NT2/D1 (cell line): Measurements from ENCODE around the gene CALML6.

Source experiments
- DNase-seq: peaks from one replicate; pipeline ENCODE4 v3.0.0-alpha.2; 2011; ENCODE audit warnings: low read depth, low spot score
- H3K27me3 ChIP-seq: 2 replicates; pipeline ENCODE4 v1.6.0; 2011; ENCODE audit warnings: mild to moderate bottlenecking; ENCODE audit not compliant: insufficient read length, insufficient read depth
- H3K36me3 ChIP-seq: 2 replicates; pipeline ENCODE4 v1.6.1; 2011; ENCODE audit warnings: mild to moderate bottlenecking, low read length, mixed read lengths; ENCODE audit not compliant: insufficient read depth, insufficient read length
- H3K4me1 ChIP-seq: 2 replicates; pipeline ENCODE4 v1.5.1; 2011; ENCODE audit not compliant: insufficient read depth, insufficient read length
- H3K4me3 ChIP-seq: 2 replicates; pipeline ENCODE4 v1.5.1; 2011; ENCODE audit warnings: low read depth; ENCODE audit not compliant: insufficient read length
- H3K9ac ChIP-seq: 2 replicates; pipeline ENCODE4 v1.6.0; 2011; ENCODE audit warnings: low read depth; ENCODE audit not compliant: insufficient read length
- H3K9me3 ChIP-seq: 2 replicates; pipeline ENCODE4 v1.5.1; 2011; ENCODE audit warnings: mild to moderate bottlenecking, low read length; ENCODE audit not compliant: insufficient read depth
- SUZ12 ChIP-seq: IDR thresholded peaks from 2 replicates; pipeline ENCODE4 v1.6.1; 2011; ENCODE audit not compliant: insufficient read length, insufficient read depth; ENCODE audit errors: extremely low read depth
- YY1 ChIP-seq: IDR thresholded peaks from 2 replicates; pipeline ENCODE4 v1.6.1; 2011; ENCODE audit not compliant: insufficient read length, insufficient read depth
- ZNF274 ChIP-seq: IDR thresholded peaks from 2 replicates; pipeline ENCODE4 v1.6.1; 2011; ENCODE audit warnings: mild to moderate bottlenecking, low read depth, low read length

Gene CALML6

DNA sequence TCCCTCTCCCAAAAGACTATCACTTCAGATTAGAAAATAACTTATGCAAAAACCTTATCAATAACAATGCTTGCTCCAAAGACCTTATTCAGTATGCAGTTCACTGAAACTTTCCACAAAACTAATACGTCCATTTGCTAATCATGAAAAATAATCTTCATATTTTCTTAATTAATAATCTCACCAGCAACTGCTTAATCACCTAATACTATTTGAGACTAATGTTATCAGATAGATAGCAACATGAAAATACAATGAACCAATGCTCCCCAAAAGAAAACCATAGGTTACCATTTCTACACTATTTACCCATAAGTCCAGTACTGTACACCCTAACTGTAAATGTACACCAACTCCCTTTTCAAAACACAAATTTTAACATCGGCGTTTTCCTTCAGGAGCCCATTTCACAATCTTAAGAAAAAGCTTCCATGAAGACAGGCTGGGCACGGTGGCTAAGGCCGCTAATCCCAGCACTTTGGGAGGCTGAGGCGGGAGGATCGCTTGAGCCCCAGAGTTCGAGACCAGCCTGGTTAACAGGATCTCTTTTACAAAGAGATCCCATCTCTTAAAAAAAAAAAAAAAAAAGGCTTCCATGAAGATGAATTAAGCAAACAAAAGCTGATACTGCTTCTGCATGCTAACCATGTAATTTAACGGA lies 25.8 kb upstream of the CALML6 start:
- TF ChIP-seq YY1 (no peak), ZNF274 (no peak), SUZ12 (no peak)
- no peak for DNase-seq

GRCh38 chr1:1889847-1890505 lies 25.1 kb upstream of the CALML6 start:
- no peaks in the 10 kb centered on the region for H3K27me3 ChIP-seq
- no peaks in the 10 kb centered on the region for H3K9me3 ChIP-seq
- H3K4me3 ChIP-seq = peak overlapping the region; percentile 82
- peaks cover 12% of the 10 kb centered on the region for H3K4me1 ChIP-seq
- peaks cover 11% of the 10 kb centered on the region for H3K36me3 ChIP-seq
- no peak for DNase-seq
- peak overlapping the region; percentile 95 for H3K9ac ChIP-seq
- TF ChIP-seq SUZ12 (no peak), ZNF274 (no peak), YY1 (no peak)

More for the DNA sequence above, 25.8 kb upstream of the CALML6 start:
- Histone ChIP-seq H3K27me3 (no peaks in the 10 kb centered on the region), H3K4me1 (peaks cover 12% of the 10 kb centered on the region), H3K36me3 (peaks cover 11% of the 10 kb centered on the region), H3K4me3 (peak overlapping the region; percentile 82), H3K9ac (peak overlapping the region; percentile 95), H3K9me3 (no peaks in the 10 kb centered on the region)

- DNase-seq = peak; percentile 71
- Histone ChIP-seq H3K9me3 (no peaks in the 10 kb centered on the region), H3K9ac (peak within 1 kb of the TSS; percentile 95), H3K27me3 (no peaks in the 10 kb centered on the region), H3K4me1 (peaks cover 19% of the 10 kb centered on the region), H3K4me3 (peak within 1 kb of the TSS; percentile 82), H3K36me3 (peaks cover 11% of the 10 kb centered on the region)
- TF ChIP-seq ZNF274 (no peak), SUZ12 (no peak), YY1 (no peak)
These were observed 24.3 kb upstream of the CALML6 start, which contains the start of gene GNB1 for GRCh38 chr1:1890506-1891348. Gene GNB1, minus strand, starts transcription at chr1:1891087. Its CDS starts 65,634 bp downstream, at chr1:1825453.

DNA sequence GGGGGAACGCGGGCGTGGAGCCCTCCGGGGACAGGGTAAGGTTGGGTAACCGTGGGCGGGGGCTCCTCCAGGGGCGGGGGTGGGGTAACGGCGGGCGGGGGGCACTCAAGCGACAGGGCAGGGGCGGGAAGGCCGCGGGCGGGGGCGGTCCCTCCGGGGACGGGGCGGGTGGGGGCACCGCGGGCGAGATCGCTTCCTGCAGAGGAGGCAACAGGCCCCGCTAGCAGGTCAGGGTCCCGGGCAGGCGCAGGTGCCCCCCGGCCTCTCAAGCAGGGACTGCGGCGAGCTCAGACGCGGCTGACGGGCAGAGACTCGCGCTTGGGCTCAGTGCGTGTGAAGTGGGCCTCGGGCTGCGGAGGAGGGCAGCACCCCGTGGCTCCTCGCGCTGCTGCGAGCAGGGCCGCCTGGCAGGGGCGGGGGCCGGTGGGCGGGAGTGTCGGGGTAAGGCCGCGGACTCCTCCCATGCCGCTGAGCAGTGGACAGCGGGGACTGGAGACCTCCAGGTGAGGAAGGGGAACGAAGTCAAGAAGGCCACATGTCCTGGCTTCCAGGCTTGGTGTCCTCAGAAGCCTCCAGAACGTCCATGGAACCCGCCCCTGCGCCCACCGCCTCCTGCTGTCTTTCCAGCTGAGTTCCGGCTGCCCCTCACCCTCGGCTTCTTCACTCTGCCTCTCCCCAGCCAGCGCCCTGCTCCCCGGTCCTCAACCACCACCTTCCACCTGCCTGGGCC lies 23.5 kb upstream of the CALML6 start:
- TF ChIP-seq ZNF274 (no peak), SUZ12 (no peak), YY1 (no peak)

DNA sequence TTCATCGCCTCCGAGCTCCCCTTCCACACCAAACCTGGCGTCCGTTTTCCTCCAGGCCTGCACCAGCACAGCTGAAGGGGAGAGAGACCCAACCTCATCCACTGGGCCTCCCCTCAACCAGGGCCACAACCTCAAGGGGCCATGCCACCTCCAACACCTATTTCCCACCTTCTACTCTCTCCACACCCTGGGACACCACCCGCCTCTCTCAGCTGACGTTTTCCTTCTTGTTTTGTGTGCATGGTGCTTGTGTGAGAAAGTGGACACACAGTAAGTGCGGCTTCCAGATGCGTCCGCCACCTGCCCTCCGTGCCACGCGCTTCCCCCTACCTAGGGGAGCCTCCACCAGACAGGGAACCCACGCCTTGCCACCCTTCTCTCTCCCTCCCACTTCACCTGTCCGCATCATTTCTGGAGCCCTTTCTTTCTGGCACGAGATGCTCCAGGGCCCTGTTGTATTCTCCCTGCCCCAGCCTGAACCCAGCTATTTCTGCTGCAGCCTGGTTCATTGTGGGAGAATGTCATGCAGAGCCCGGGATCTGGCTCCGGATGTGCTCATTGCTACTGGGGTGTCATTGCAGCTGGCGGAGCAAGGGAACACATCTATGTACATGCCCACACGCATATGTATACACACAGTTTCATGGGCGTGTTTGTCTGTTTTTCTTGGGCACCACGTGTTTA lies 22.8 kb upstream of the CALML6 start:
- Histone ChIP-seq H3K9ac (peak overlapping the region; percentile 82), H3K9me3 (no peaks in the 10 kb centered on the region), H3K36me3 (peaks cover 7% of the 10 kb centered on the region), H3K4me1 (peaks cover 22% of the 10 kb centered on the region), H3K27me3 (no peaks in the 10 kb centered on the region), H3K4me3 (peak overlapping the region; percentile 67)
- no peak for DNase-seq
- TF ChIP-seq YY1 (no peak), ZNF274 (no peak)

More for the DNA sequence above, 23.5 kb upstream of the CALML6 start:
- H3K9ac ChIP-seq = peak overlapping the region; percentile 82
- no peaks in the 10 kb centered on the region for H3K27me3 ChIP-seq
- peak overlapping the region; percentile 67 for H3K4me3 ChIP-seq
- H3K36me3 ChIP-seq = peaks cover 7% of the 10 kb centered on the region
- peaks cover 22% of the 10 kb centered on the region for H3K4me1 ChIP-seq
- no peak for DNase-seq
- H3K9me3 ChIP-seq = no peaks in the 10 kb centered on the region

DNA sequence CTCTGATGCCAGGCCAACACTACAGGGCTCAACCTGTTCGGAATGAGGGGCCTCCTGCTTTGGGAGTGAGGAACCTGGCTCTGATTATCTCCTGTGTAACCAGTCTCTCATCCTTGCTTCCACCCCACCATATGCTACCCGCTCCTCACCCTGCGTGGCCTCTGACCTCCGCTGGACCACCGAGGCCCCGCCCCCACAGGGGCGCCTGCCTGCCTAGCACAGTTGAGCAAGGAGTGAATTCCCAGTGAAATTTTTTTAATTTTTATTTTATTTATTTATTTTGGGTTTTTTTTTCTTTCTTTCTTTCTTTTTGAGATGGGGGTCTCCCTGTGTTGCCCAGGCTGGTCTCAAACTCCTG lies 22.3 kb upstream of the CALML6 start:
- Histone ChIP-seq H3K27me3 (no peaks in the 10 kb centered on the region), H3K4me3 (no peak overlapping the region), H3K9me3 (no peaks in the 10 kb centered on the region), H3K36me3 (peaks cover 7% of the 10 kb centered on the region), H3K4me1 (peaks cover 22% of the 10 kb centered on the region), H3K9ac (no peak overlapping the region)
- TF ChIP-seq YY1 (no peak), SUZ12 (no peak), ZNF274 (no peak)
- DNase-seq = no peak
